ENCODE results near the gene DGCR2.
"Not testable (repeated sequence)": the region's sequence is repeated elsewhere in the genome, so short reads cannot be mapped to it uniquely, and the experiment has no call there.

Gene DGCR2

GRCh38 chr22:19012308-19012986 is 109.8 kb downstream of the DGCR2 start:
- no peaks in the 10 kb centered on the region for H3K79me2 ChIP-seq (ENCODE audit: control insufficient read depth, insufficient read depth, low read length, unreplicated experiment)
- H2AFZ ChIP-seq (ENCODE audit: low read length, unreplicated experiment): no peak overlapping the region
- no peaks in the 10 kb centered on the region for H3K4me1 ChIP-seq (ENCODE audit: control insufficient read depth, insufficient read depth, low read length, unreplicated experiment)
- H3K36me3 ChIP-seq (ENCODE audit: insufficient read depth, low read length): no peaks in the 10 kb centered on the region
- H3K27ac ChIP-seq (ENCODE audit: low read depth, low read length): no peak overlapping the region
- H3K4me3 ChIP-seq (ENCODE audit: low read depth, low read length): no peak overlapping the region
- no peaks in the 10 kb centered on the region; the same call in none of the 2 replicates for H3K27me3 ChIP-seq (ENCODE audit: insufficient read depth, low read length)

- not testable (repeated sequence) for H3K27me3 ChIP-seq (ENCODE audit: insufficient read depth, low read length); H3K36me3 ChIP-seq (ENCODE audit: insufficient read depth, low read length); H3K4me3 ChIP-seq (ENCODE audit: low read depth, low read length); H3K27ac ChIP-seq (ENCODE audit: low read depth, low read length); H3K79me2 ChIP-seq (ENCODE audit: control insufficient read depth, insufficient read depth, low read length, unreplicated experiment); H2AFZ ChIP-seq (ENCODE audit: low read length, unreplicated experiment); H3K4me1 ChIP-seq (ENCODE audit: control insufficient read depth, insufficient read depth, low read length, unreplicated experiment)
Observed at GRCh38 chr22:19011611-19012010, 110.6 kb downstream of the DGCR2 start.

- H3K4me1 ChIP-seq (ENCODE audit: control insufficient read depth, insufficient read depth, low read length, unreplicated experiment): no peaks in the 10 kb centered on the region
- peaks cover 7% of the 10 kb centered on the region for H3K27me3 ChIP-seq (ENCODE audit: insufficient read depth, low read length)
- H3K27ac ChIP-seq (ENCODE audit: low read depth, low read length): no peak overlapping the region
- no peak overlapping the region for H2AFZ ChIP-seq (ENCODE audit: low read length, unreplicated experiment)
- no peaks in the 10 kb centered on the region for H3K36me3 ChIP-seq (ENCODE audit: insufficient read depth, low read length)
- no peaks in the 10 kb centered on the region for H3K79me2 ChIP-seq (ENCODE audit: control insufficient read depth, insufficient read depth, low read length, unreplicated experiment)
- no peak overlapping the region for H3K4me3 ChIP-seq (ENCODE audit: low read depth, low read length)
Observed at GRCh38 chr22:19011075-19011474, 111.1 kb downstream of the DGCR2 start.

GRCh38 chr22:19005905-19006304 is 116.3 kb downstream of the DGCR2 start:
- peaks cover 38% of the 10 kb centered on the region for H3K27me3 ChIP-seq (ENCODE audit: insufficient read depth, low read length)
- no peaks in the 10 kb centered on the region for H3K4me1 ChIP-seq (ENCODE audit: control insufficient read depth, insufficient read depth, low read length, unreplicated experiment)
- H2AFZ ChIP-seq (ENCODE audit: low read length, unreplicated experiment): no peak overlapping the region

GRCh38 chr22:19004471-19004870 is 117.7 kb downstream of the DGCR2 start:
- Histone ChIP-seq H3K4me3 (ENCODE audit: low read depth, low read length) (no peak overlapping the region), H3K4me1 (ENCODE audit: control insufficient read depth, insufficient read depth, low read length, unreplicated experiment) (no peaks in the 10 kb centered on the region), H3K27ac (ENCODE audit: low read depth, low read length) (no peak overlapping the region), H2AFZ (ENCODE audit: low read length, unreplicated experiment) (no peak overlapping the region), H3K36me3 (ENCODE audit: insufficient read depth, low read length) (no peaks in the 10 kb centered on the region), H3K79me2 (ENCODE audit: control insufficient read depth, insufficient read depth, low read length, unreplicated experiment) (no peaks in the 10 kb centered on the region), H3K27me3 (ENCODE audit: insufficient read depth, low read length) (peaks cover 41% of the 10 kb centered on the region)

More at GRCh38 chr22:19005905-19006304, 116.3 kb downstream of the DGCR2 start:
- Histone ChIP-seq H3K79me2 (ENCODE audit: control insufficient read depth, insufficient read depth, low read length, unreplicated experiment) (no peaks in the 10 kb centered on the region), H3K27ac (ENCODE audit: low read depth, low read length) (no peak overlapping the region), H3K4me3 (ENCODE audit: low read depth, low read length) (no peak overlapping the region), H3K36me3 (ENCODE audit: insufficient read depth, low read length) (no peaks in the 10 kb centered on the region)

GRCh38 chr22:19003508-19003907 is 118.7 kb downstream of the DGCR2 start:
- Histone ChIP-seq H3K79me2 (ENCODE audit: control insufficient read depth, insufficient read depth, low read length, unreplicated experiment) (no peaks in the 10 kb centered on the region), H2AFZ (ENCODE audit: low read length, unreplicated experiment) (no peak overlapping the region), H3K4me1 (ENCODE audit: control insufficient read depth, insufficient read depth, low read length, unreplicated experiment) (no peaks in the 10 kb centered on the region), H3K36me3 (ENCODE audit: insufficient read depth, low read length) (no peaks in the 10 kb centered on the region), H3K27ac (ENCODE audit: low read depth, low read length) (no peak overlapping the region), H3K4me3 (ENCODE audit: low read depth, low read length) (no peak overlapping the region), H3K27me3 (ENCODE audit: insufficient read depth, low read length) (peaks cover 45% of the 10 kb centered on the region)

GRCh38 chr22:19002684-19003038 is 119.6 kb downstream of the DGCR2 start:
- H3K27me3 ChIP-seq (ENCODE audit: insufficient read depth, low read length): peaks cover 46% of the 10 kb centered on the region
- no peaks in the 10 kb centered on the region for H3K4me1 ChIP-seq (ENCODE audit: control insufficient read depth, insufficient read depth, low read length, unreplicated experiment)
- no peaks in the 10 kb centered on the region for H3K79me2 ChIP-seq (ENCODE audit: control insufficient read depth, insufficient read depth, low read length, unreplicated experiment)
- no peak overlapping the region for H3K4me3 ChIP-seq (ENCODE audit: low read depth, low read length)
- no peak overlapping the region for H2AFZ ChIP-seq (ENCODE audit: low read length, unreplicated experiment)
- H3K36me3 ChIP-seq (ENCODE audit: insufficient read depth, low read length): no peaks in the 10 kb centered on the region
- no peak overlapping the region for H3K27ac ChIP-seq (ENCODE audit: low read depth, low read length)

- H3K27ac ChIP-seq (ENCODE audit: low read depth, low read length): no peak overlapping the region
- no peaks in the 10 kb centered on the region for H3K4me1 ChIP-seq (ENCODE audit: control insufficient read depth, insufficient read depth, low read length, unreplicated experiment)
- H3K4me3 ChIP-seq (ENCODE audit: low read depth, low read length): no peak overlapping the region
- peaks cover 50% of the 10 kb centered on the region for H3K27me3 ChIP-seq (ENCODE audit: insufficient read depth, low read length)
- no peak overlapping the region for H2AFZ ChIP-seq (ENCODE audit: low read length, unreplicated experiment)
- no peaks in the 10 kb centered on the region for H3K36me3 ChIP-seq (ENCODE audit: insufficient read depth, low read length)
- H3K79me2 ChIP-seq (ENCODE audit: control insufficient read depth, insufficient read depth, low read length, unreplicated experiment): no peaks in the 10 kb centered on the region
Observed at GRCh38 chr22:19001204-19001603, 121.0 kb downstream of the DGCR2 start.

GRCh38 chr22:19000106-19000505 is 122.1 kb downstream of the DGCR2 start:
- H3K27me3 ChIP-seq (ENCODE audit: insufficient read depth, low read length): peaks cover 45% of the 10 kb centered on the region
- H3K4me3 ChIP-seq (ENCODE audit: low read depth, low read length); H3K4me1 ChIP-seq (ENCODE audit: control insufficient read depth, insufficient read depth, low read length, unreplicated experiment); H3K27ac ChIP-seq (ENCODE audit: low read depth, low read length); H3K36me3 ChIP-seq (ENCODE audit: insufficient read depth, low read length); H3K79me2 ChIP-seq (ENCODE audit: control insufficient read depth, insufficient read depth, low read length, unreplicated experiment); H2AFZ ChIP-seq (ENCODE audit: low read length, unreplicated experiment): not testable (repeated sequence)

- no peaks in the 10 kb centered on the region for H3K79me2 ChIP-seq (ENCODE audit: control insufficient read depth, insufficient read depth, low read length, unreplicated experiment)
- no peak overlapping the region for H2AFZ ChIP-seq (ENCODE audit: low read length, unreplicated experiment)
- no peaks in the 10 kb centered on the region for H3K4me1 ChIP-seq (ENCODE audit: control insufficient read depth, insufficient read depth, low read length, unreplicated experiment)
- no peaks in the 10 kb centered on the region for H3K36me3 ChIP-seq (ENCODE audit: insufficient read depth, low read length)
- peaks cover 41% of the 10 kb centered on the region for H3K27me3 ChIP-seq (ENCODE audit: insufficient read depth, low read length)
- H3K4me3 ChIP-seq (ENCODE audit: low read depth, low read length): no peak overlapping the region
- H3K27ac ChIP-seq (ENCODE audit: low read depth, low read length): no peak overlapping the region
Observed at GRCh38 chr22:18999416-18999815, 122.8 kb downstream of the DGCR2 start.

- no peak overlapping the region for H3K27ac ChIP-seq (ENCODE audit: low read depth, low read length)
- H3K4me3 ChIP-seq (ENCODE audit: low read depth, low read length): no peak overlapping the region
- H3K36me3 ChIP-seq (ENCODE audit: insufficient read depth, low read length): no peaks in the 10 kb centered on the region
- no peaks in the 10 kb centered on the region for H3K4me1 ChIP-seq (ENCODE audit: control insufficient read depth, insufficient read depth, low read length, unreplicated experiment)
- H3K79me2 ChIP-seq (ENCODE audit: control insufficient read depth, insufficient read depth, low read length, unreplicated experiment): no peaks in the 10 kb centered on the region
- H3K27me3 ChIP-seq (ENCODE audit: insufficient read depth, low read length): peaks cover 37% of the 10 kb centered on the region
- H2AFZ ChIP-seq (ENCODE audit: low read length, unreplicated experiment): no peak overlapping the region
Observed at GRCh38 chr22:18999008-18999407, 123.2 kb downstream of the DGCR2 start.
